B cell (primary cell): ENCODE results near the gene SLC22A15. TPM values are rescaled to one million over a fixed set of nuclear protein-coding genes. Genes with fewer than 3 reads are reported as not detected.

Source experiments
- ATAC-seq: fragments of 200-7000 bp; cut with Tn5 transposase; one replicate; pipeline ENCODE4 v1.10.0; 2021; ENCODE audit warnings: low read depth, mild to moderate bottlenecking, moderate number of reproducible peaks, moderate library complexity
- CTCF ChIA-PET: fragments of 350-600 bp; sonication (Branson Sonifier 250); formaldehyde crosslinking; loops from one replicate; lab custom pipeline; 2021; ENCODE audit warnings: antibody characterized with exemption, inconsistent platforms; lab: Charles Lee
- POLR2A ChIA-PET: fragments of 350-600 bp; sonication (Branson Sonifier 250); formaldehyde crosslinking; loops from one replicate; lab custom pipeline; 2021; ENCODE audit warnings: antibody characterized with exemption; lab: Charles Lee
- DNase-seq: peaks from one replicate; pipeline ENCODE4 v3.0.0; 2013
- H2AFZ ChIP-seq: 2 replicates; pipeline ENCODE4 v1.6.1; 2012; ENCODE audit warnings: mild to moderate bottlenecking, low read depth, low read length; ENCODE audit not compliant: insufficient read depth, poor library complexity, severe bottlenecking
- H3K27ac ChIP-seq, 2 donors: 1 replicate in 1 of 2; 2 replicates in 1 of 2; pipeline ENCODE4 v1.5.1; 2012 to 2013; ENCODE audit warnings: low read length in 2 of 2, mild to moderate bottlenecking in 2 of 2, moderate library complexity in 1 of 2
- H3K27me3 ChIP-seq, 4 experiments: fragments of 200-600 bp in 1 of 4; sonication (generic) in 1 of 4; replicated peaks in 1 of 4; 1 replicate in 2 of 4; 2 replicates in 2 of 4; pipeline versions ENCODE4 v1.6.1 to v1.7.0; 2013 to 2016; ENCODE audit warnings: low read length in 3 of 4, mild to moderate bottlenecking in 2 of 4, mixed read lengths in 1 of 4, moderate library complexity in 1 of 4; ENCODE audit not compliant: insufficient read depth in 4 of 4, control insufficient read depth in 3 of 4; ENCODE audit errors: control extremely low read depth in 1 of 4
- H3K36me3 ChIP-seq, 2 experiments: replicated peaks in 1 of 2; 1 replicate in 1 of 2; 2 replicates in 1 of 2; pipeline versions ENCODE4 v1.6.1 to v1.7.1; 2013; ENCODE audit warnings: low read length in 1 of 2; ENCODE audit not compliant: insufficient read depth in 2 of 2, control insufficient read depth in 1 of 2; ENCODE audit errors: control extremely low read depth in 1 of 2, extremely low read depth in 1 of 2
- H3K4me1 ChIP-seq, 2 donors: fragments of 200-600 bp in 1 of 2; sonication (generic) in 1 of 2; 1 replicate in 1 of 2; 2 replicates in 1 of 2; pipeline versions ENCODE4 v1.5.1 to v1.6.1; 2013 to 2017; ENCODE audit warnings: low read length in 2 of 2; ENCODE audit not compliant: control insufficient read depth in 2 of 2, insufficient read depth in 2 of 2
- H3K4me2 ChIP-seq: replicated peaks from 2 replicates; pipeline ENCODE3; 2012; ENCODE audit warnings: mild to moderate bottlenecking, low read depth, low read length; ENCODE audit not compliant: poor library complexity, severe bottlenecking
- H3K4me3 ChIP-seq, 5 experiments: fragments of 200-600 bp in 1 of 5; sonication (generic) in 1 of 5; 1 replicate in 3 of 5; 2 replicates in 2 of 5; pipeline versions ENCODE4 v1.5.1 to v1.7.0; 2011 to 2016; ENCODE audit warnings: low read length in 4 of 5, mild to moderate bottlenecking in 4 of 5, low read depth in 2 of 5, control low read depth in 1 of 5, moderate library complexity in 1 of 5; ENCODE audit not compliant: insufficient read depth in 1 of 5; ENCODE audit errors: control extremely low read depth in 1 of 5, extremely low read depth in 1 of 5
- H3K79me2 ChIP-seq: fragments of 200-600 bp; sonication (generic); one replicate; pipeline ENCODE4 v1.6.0; 2016; ENCODE audit warnings: low read length; ENCODE audit not compliant: control insufficient read depth, insufficient read depth
- H3K9ac ChIP-seq: fragments of 200-600 bp; sonication (generic); 2 replicates; pipeline ENCODE4 v1.6.1; 2017; ENCODE audit warnings: mild to moderate bottlenecking, low read length, moderate library complexity
- H3K9me3 ChIP-seq, 3 donors: one replicate each; pipeline versions ENCODE4 v1.6.1 to v1.7.1; 2013; ENCODE audit warnings: low read length in 2 of 3; ENCODE audit not compliant: control insufficient read depth in 2 of 3, insufficient read depth in 1 of 3; ENCODE audit errors: control extremely low read depth in 1 of 3
- H4K20me1 ChIP-seq: 2 replicates; pipeline ENCODE4 v1.6.0; 2012; ENCODE audit warnings: mild to moderate bottlenecking, low read length; ENCODE audit not compliant: insufficient read depth, control insufficient read depth, poor library complexity, severe bottlenecking
- H3K27ac Mint-ChIP-seq: one replicate; pipeline ENCODE4 v1.8.0; 2021; ENCODE audit warnings: mixed read lengths
- H3K27me3 Mint-ChIP-seq: one replicate; pipeline ENCODE4 v1.8.0; 2021; ENCODE audit warnings: mixed read lengths
- H3K4me1 Mint-ChIP-seq: one replicate; pipeline ENCODE4 v1.8.0; 2021; ENCODE audit warnings: mixed read lengths
- H3K4me3 Mint-ChIP-seq: one replicate; pipeline ENCODE4 v1.8.0; 2021; ENCODE audit warnings: mixed read lengths
- H3K9me3 Mint-ChIP-seq: one replicate; pipeline ENCODE4 v1.8.0; 2022; ENCODE audit warnings: mixed read lengths; ENCODE audit not compliant: insufficient read depth
- CTCF ChIP-seq: fragments of 200-600 bp; IDR thresholded peaks from one replicate; pipeline ENCODE4 v1.8.0; 2022; ENCODE audit warnings: antibody characterized with exemption, mild to moderate bottlenecking
- EZH2 ChIP-seq: IDR thresholded peaks from 2 replicates; pipeline ENCODE4 v1.6.1; 2012; ENCODE audit warnings: borderline replicate concordance, low read depth, mild to moderate bottlenecking, moderate library complexity, low read length; ENCODE audit not compliant: insufficient read depth, poor library complexity, severe bottlenecking
- WGBS: methylation state at CpG from one replicate; pipeline ENCODE4 v1.1.5; 2013; ENCODE audit warnings: missing lambda C conversion rate; ENCODE audit not compliant: insufficient coverage; 5-methylcytosine and 5-hydroxymethylcytosine counted together
- intact Hi-C: fragments of 100-400 bp; cut with micrococcal nuclease; formaldehyde crosslinking; loops from one replicate; pipeline ENCODE4 v1.10.0; 2022
- polyA plus RNA-seq: library from polyadenylated mRNA; depleted of rRNA; stranded (reverse); fragments of >200 nt; gene quantifications from 2 replicates; pipeline ENCODE4 v1.2.3, GENCODE V29; 2012
- total RNA-seq, 2 donors: library from RNA; stranded (reverse); fragments of 120-200 nt in 1 of 2; gene quantifications; 1 replicate in 1 of 2; 2 replicates in 1 of 2; pipeline versions ENCODE4 v1.2.3 to v1.2.4, GENCODE V29; 2013 to 2022

Gene SLC22A15
- total and polyA plus RNA-seq, 2 donors (not counting 1 experiment from before 2014, with no cell fraction given): 3.9 to 7.5 TPM

- CTCF ChIA-PET: no interaction called here
- POLR2A ChIA-PET: no interaction called here
- H3K4me1 ChIP-seq: no peaks in the 10 kb centered on the region
- Mint-ChIP-seq H3K27me3 (peaks cover 19% of the 10 kb centered on the region), H3K9me3 (peaks cover 13% of the 10 kb centered on the region), H3K4me1 (no peaks in the 10 kb centered on the region), H3K27ac (no peak overlapping the region), H3K4me3 (no peak overlapping the region)
- H3K27ac ChIP-seq: no peak overlapping the region
- H3K4me3 ChIP-seq: no peak overlapping the region
- no peak overlapping the region for H2AFZ ChIP-seq
- no peaks in the 10 kb centered on the region for H3K79me2 ChIP-seq
- no peaks in the 10 kb centered on the region for H3K36me3 ChIP-seq
- DNase-seq: no peak
- no peak for TF ChIP-seq CTCF
- no peak for TF ChIP-seq EZH2
- no peaks in the 10 kb centered on the region for H3K27me3 ChIP-seq
- no peaks in the 10 kb centered on the region for H4K20me1 ChIP-seq
- no peak for ATAC-seq
- H3K9ac ChIP-seq: no peak overlapping the region
- H3K4me2 ChIP-seq: no peak overlapping the region
- intact Hi-C loops: no loop called here
- H3K9me3 ChIP-seq: peaks cover 1 to 18% (median 10%) of the 10 kb centered on the region in 3 donors
These were observed 111.3 kb downstream of the SLC22A15 start for GRCh38 chr1:116087628-116088027.

GRCh38 chr1:116089870-116090269 lies 113.6 kb downstream of the SLC22A15 start:
- Mint-ChIP-seq H3K4me1 (no peaks in the 10 kb centered on the region), H3K9me3 (peaks cover 13% of the 10 kb centered on the region), H3K27me3 (peaks cover 18% of the 10 kb centered on the region), H3K4me3 (no peak overlapping the region), H3K27ac (no peak overlapping the region)
- no peak overlapping the region for H3K4me3 ChIP-seq
- H4K20me1 ChIP-seq: no peaks in the 10 kb centered on the region
- H3K9ac ChIP-seq: no peak overlapping the region
- TF ChIP-seq EZH2 (no peak), CTCF (no peak)
- no CpG with 5 or more reads among the region's 1 CpG for WGBS
- CTCF ChIA-PET: no interaction called here
- no peaks in the 10 kb centered on the region for H3K79me2 ChIP-seq
- no peaks in the 10 kb centered on the region for H3K36me3 ChIP-seq
- ATAC-seq: no peak
- peaks cover 1 to 18% (median 10%) of the 10 kb centered on the region in 3 donors for H3K9me3 ChIP-seq
- no peak overlapping the region for H3K4me2 ChIP-seq
- no peak overlapping the region for H3K27ac ChIP-seq
- H2AFZ ChIP-seq: no peak overlapping the region
- intact Hi-C loops: no loop called here
- DNase-seq: no peak
- no peaks in the 10 kb centered on the region for H3K4me1 ChIP-seq
- no peaks in the 10 kb centered on the region for H3K27me3 ChIP-seq
- POLR2A ChIA-PET: no interaction called here
